ENCODE data around the gene RNF43.

RNF43 gene

GRCh38 chr17:58383892-58384462 is 33.4 kb downstream of the RNF43 start:
- DNase-seq (ENCODE audit: insufficient read length, low spot score) (no peak), FAIRE-seq (no peak)
- no peak for TF ChIP-seq PAX5 (IDR thresholded peaks at IDR 0.05; ENCODE audit: insufficient read depth, low read length, severe bottlenecking)
- TF ChIP-seq TAF1 (IDR thresholded peaks at IDR 0.05; ENCODE audit: low read depth, low read length), result no peak
- no peak for TF ChIP-seq POLR2AphosphoS5 (IDR thresholded peaks at IDR 0.05; ENCODE audit: low read depth, low read length)
- no peak for TF ChIP-seq POLR2A (IDR thresholded peaks at IDR 0.05; ENCODE audit: low read depth, low read length)
- TF ChIP-seq SPI1 (IDR thresholded peaks at IDR 0.05; ENCODE audit: low read depth, low read length), result no peak
- no peak for TF ChIP-seq POU2F2 (IDR thresholded peaks at IDR 0.05; ENCODE audit: low read depth, low read length)

- TF ChIP-seq PAX5 (IDR thresholded peaks at IDR 0.05; ENCODE audit: insufficient read depth, low read length, severe bottlenecking), result no peak
- no peak for TF ChIP-seq SPI1 (IDR thresholded peaks at IDR 0.05; ENCODE audit: low read depth, low read length)
- TF ChIP-seq POU2F2 (IDR thresholded peaks at IDR 0.05; ENCODE audit: low read depth, low read length), result no peak
- TF ChIP-seq POLR2A (IDR thresholded peaks at IDR 0.05; ENCODE audit: low read depth, low read length), result no peak
- no peak for TF ChIP-seq TAF1 (IDR thresholded peaks at IDR 0.05; ENCODE audit: low read depth, low read length)
- TF ChIP-seq POLR2AphosphoS5 (IDR thresholded peaks at IDR 0.05; ENCODE audit: low read depth, low read length), result no peak
- DNase-seq (ENCODE audit: insufficient read length, low spot score) (no peak), FAIRE-seq (no peak)
Observed at GRCh38 chr17:58382872-58383242, 34.5 kb downstream of the RNF43 start.

- FAIRE-seq (peak; percentile 90), DNase-seq (ENCODE audit: insufficient read length, low spot score) (no peak)
- no peak for TF ChIP-seq SPI1 (IDR thresholded peaks at IDR 0.05; ENCODE audit: low read depth, low read length)
- TF ChIP-seq PAX5 (IDR thresholded peaks at IDR 0.05; ENCODE audit: insufficient read depth, low read length, severe bottlenecking), result no peak
- no peak for TF ChIP-seq POU2F2 (IDR thresholded peaks at IDR 0.05; ENCODE audit: low read depth, low read length)
- no peak for TF ChIP-seq TAF1 (IDR thresholded peaks at IDR 0.05; ENCODE audit: low read depth, low read length)
- no peak for TF ChIP-seq POLR2A (IDR thresholded peaks at IDR 0.05; ENCODE audit: low read depth, low read length)
- TF ChIP-seq POLR2AphosphoS5 (IDR thresholded peaks at IDR 0.05; ENCODE audit: low read depth, low read length), result no peak
Observed at GRCh38 chr17:58382108-58382871, 35.0 kb downstream of the RNF43 start.

- TF ChIP-seq PAX5 (IDR thresholded peaks at IDR 0.05; ENCODE audit: insufficient read depth, low read length, severe bottlenecking) (no peak), POLR2A (IDR thresholded peaks at IDR 0.05; ENCODE audit: low read depth, low read length) (no peak), POU2F2 (IDR thresholded peaks at IDR 0.05; ENCODE audit: low read depth, low read length) (no peak), TAF1 (IDR thresholded peaks at IDR 0.05; ENCODE audit: low read depth, low read length) (no peak), SPI1 (IDR thresholded peaks at IDR 0.05; ENCODE audit: low read depth, low read length) (no peak), POLR2AphosphoS5 (IDR thresholded peaks at IDR 0.05; ENCODE audit: low read depth, low read length) (no peak)
- no peak for DNase-seq (ENCODE audit: insufficient read length, low spot score)
- no peak for FAIRE-seq
Observed at GRCh38 chr17:58381124-58382035, 36.0 kb downstream of the RNF43 start.

- DNase-seq (ENCODE audit: insufficient read length, low spot score) (no peak), FAIRE-seq (no peak)
- TF ChIP-seq POLR2AphosphoS5 (IDR thresholded peaks at IDR 0.05; ENCODE audit: low read depth, low read length) (no peak), TAF1 (IDR thresholded peaks at IDR 0.05; ENCODE audit: low read depth, low read length) (no peak), POU2F2 (IDR thresholded peaks at IDR 0.05; ENCODE audit: low read depth, low read length) (no peak), PAX5 (IDR thresholded peaks at IDR 0.05; ENCODE audit: insufficient read depth, low read length, severe bottlenecking) (no peak), POLR2A (IDR thresholded peaks at IDR 0.05; ENCODE audit: low read depth, low read length) (no peak), SPI1 (IDR thresholded peaks at IDR 0.05; ENCODE audit: low read depth, low read length) (no peak)
Observed at GRCh38 chr17:58380207-58381123, 36.9 kb downstream of the RNF43 start.

- DNase-seq (ENCODE audit: insufficient read length, low spot score) (no peak), FAIRE-seq (no peak)
- no peak for TF ChIP-seq POU2F2 (IDR thresholded peaks at IDR 0.05; ENCODE audit: low read depth, low read length)
- no peak for TF ChIP-seq TAF1 (IDR thresholded peaks at IDR 0.05; ENCODE audit: low read depth, low read length)
- TF ChIP-seq POLR2A (IDR thresholded peaks at IDR 0.05; ENCODE audit: low read depth, low read length), result no peak
- TF ChIP-seq POLR2AphosphoS5 (IDR thresholded peaks at IDR 0.05; ENCODE audit: low read depth, low read length), result no peak
- TF ChIP-seq PAX5 (IDR thresholded peaks at IDR 0.05; ENCODE audit: insufficient read depth, low read length, severe bottlenecking), result no peak
Observed at GRCh38 chr17:58379511-58379824, 37.9 kb downstream of the RNF43 start.

GRCh38 chr17:58378733-58379510 is 38.4 kb downstream of the RNF43 start:
- FAIRE-seq (no peak), DNase-seq (ENCODE audit: insufficient read length, low spot score) (no peak)
- TF ChIP-seq POLR2AphosphoS5 (IDR thresholded peaks at IDR 0.05; ENCODE audit: low read depth, low read length), result no peak
- no peak for TF ChIP-seq POU2F2 (IDR thresholded peaks at IDR 0.05; ENCODE audit: low read depth, low read length)
- TF ChIP-seq POLR2A (IDR thresholded peaks at IDR 0.05; ENCODE audit: low read depth, low read length), result no peak
- TF ChIP-seq TAF1 (IDR thresholded peaks at IDR 0.05; ENCODE audit: low read depth, low read length), result no peak
- TF ChIP-seq PAX5 (IDR thresholded peaks at IDR 0.05; ENCODE audit: insufficient read depth, low read length, severe bottlenecking), result no peak
- TF ChIP-seq SPI1 (IDR thresholded peaks at IDR 0.05; ENCODE audit: low read depth, low read length), result no peak

- no peak for FAIRE-seq
- TF ChIP-seq SPI1 (IDR thresholded peaks at IDR 0.05; ENCODE audit: low read depth, low read length) (peak; percentile 66), POLR2A (IDR thresholded peaks at IDR 0.05; ENCODE audit: low read depth, low read length) (no peak)
Observed at GRCh38 chr17:58377661-58378060, 39.7 kb downstream of the RNF43 start.

More at GRCh38 chr17:58377661-58378060, 39.7 kb downstream of the RNF43 start:
- no peak for DNase-seq (ENCODE audit: insufficient read length, low spot score)

Data from GM12891 (cell line).